ENCODE data around the gene MOSPD2. TPM values are rescaled to one million over a fixed set of nuclear protein-coding genes. Genes with fewer than 3 reads are reported as not detected.

The MOSPD2 gene
- total RNA-seq, 4 donors from 2014 or later, result 8.6 to 15.9 (median 10.1) TPM

DNA sequence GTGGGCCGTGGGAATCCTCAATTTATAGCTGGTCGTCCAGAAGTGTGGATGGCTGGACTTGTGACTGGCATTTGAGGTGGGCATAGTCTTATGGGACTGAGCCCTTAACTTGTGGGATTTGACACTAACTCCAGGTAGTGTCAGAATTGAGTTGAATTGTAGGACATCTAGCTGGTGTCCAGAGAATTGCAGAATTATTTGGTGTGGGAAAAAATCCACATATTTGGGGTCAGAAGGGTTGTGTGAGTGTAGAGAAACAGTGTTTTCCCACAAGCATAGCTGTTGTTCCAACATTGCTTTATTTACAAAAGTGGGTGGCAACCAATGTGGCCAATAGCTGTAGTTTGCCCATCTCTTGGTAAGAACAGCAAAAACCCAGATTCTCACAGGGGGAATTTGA is 91.3 kb downstream of the MOSPD2 start:
- Histone ChIP-seq H3K36me3 (no peaks in the 10 kb centered on the region), H3K27me3 (no peaks in the 10 kb centered on the region), H3K27ac (no peak overlapping the region), H3K4me1 (no peaks in the 10 kb centered on the region), H3K4me3 (no peak overlapping the region), H3K9me3 (no peaks in the 10 kb centered on the region)
- ATAC-seq, result no peak
- no peak for TF ChIP-seq POLR2AphosphoS5 (IDR thresholded peaks at IDR 0.05)
- TF ChIP-seq, protein P1, sequence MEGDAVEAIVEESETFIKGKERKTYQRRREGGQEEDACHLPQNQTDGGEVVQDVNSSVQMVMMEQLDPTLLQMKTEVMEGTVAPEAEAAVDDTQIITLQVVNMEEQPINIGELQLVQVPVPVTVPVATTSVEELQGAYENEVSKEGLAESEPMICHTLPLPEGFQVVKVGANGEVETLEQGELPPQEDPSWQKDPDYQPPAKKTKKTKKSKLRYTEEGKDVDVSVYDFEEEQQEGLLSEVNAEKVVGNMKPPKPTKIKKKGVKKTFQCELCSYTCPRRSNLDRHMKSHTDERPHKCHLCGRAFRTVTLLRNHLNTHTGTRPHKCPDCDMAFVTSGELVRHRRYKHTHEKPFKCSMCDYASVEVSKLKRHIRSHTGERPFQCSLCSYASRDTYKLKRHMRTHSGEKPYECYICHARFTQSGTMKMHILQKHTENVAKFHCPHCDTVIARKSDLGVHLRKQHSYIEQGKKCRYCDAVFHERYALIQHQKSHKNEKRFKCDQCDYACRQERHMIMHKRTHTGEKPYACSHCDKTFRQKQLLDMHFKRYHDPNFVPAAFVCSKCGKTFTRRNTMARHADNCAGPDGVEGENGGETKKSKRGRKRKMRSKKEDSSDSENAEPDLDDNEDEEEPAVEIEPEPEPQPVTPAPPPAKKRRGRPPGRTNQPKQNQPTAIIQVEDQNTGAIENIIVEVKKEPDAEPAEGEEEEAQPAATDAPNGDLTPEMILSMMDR (IDR thresholded peaks at IDR 0.05), result peak in 1 of 4 experiments; percentile 7
- 60% methylated on average over 1 of the region's 2 CpGs; no CpG with 5 or more reads in 1 of the 2 donors for WGBS, 2 donors (ENCODE audit: low coverage in 1 of 2)

Other genes with a start within 250 kb of the MOSPD2 start
- gene FANCB, start 352 bp upstream of the MOSPD2 start, total RNA-seq, result 1 to 10 TPM in 2 of 4 donors, under 1 TPM in 2; 0.67 to 2.4 (median 1.2) TPM

Measured in gastroesophageal sphincter (tissue), 4 donors.